Omental fat pad (tissue), 4 donors: ENCODE measurements around the gene HOXC11. TPM values are rescaled to one million over a fixed set of nuclear protein-coding genes. Genes with fewer than 3 reads are reported as not detected.
A peak's percentile ranks its signal among the peaks of the same experiment; 100 is the strongest.

ENCODE experiments used
- ATAC-seq: fragments of 150-250 bp; one replicate; pipeline ENCODE4 v1.9.1; 2016; ENCODE audit warnings: mild to moderate bottlenecking, moderate library complexity; ENCODE audit not compliant: low FRiP score
- DNase-seq: peaks from one replicate; pipeline ENCODE4 v3.0.0-alpha.2; 2019; ENCODE audit warnings: low spot score
- total RNA-seq, 4 donors: library from RNA; depleted of rRNA; stranded (reverse); fragments of >200 nt; gene quantifications; one replicate each; pipeline ENCODE4 v1.1.0, GENCODE V29; 2016
- TF ChIP-seq, protein P1 (sequence below), 3 donors: fragments of 450-650 bp; IDR thresholded peaks; one replicate each; pipeline ENCODE4 v1.5.1; 2016 to 2017; ENCODE audit warnings: antibody characterized with exemption in 3 of 3, mild to moderate bottlenecking in 3 of 3, moderate library complexity in 2 of 3

The HOXC11 gene
- total RNA-seq, 4 donors from 2014 or later, result not detected

DNA sequence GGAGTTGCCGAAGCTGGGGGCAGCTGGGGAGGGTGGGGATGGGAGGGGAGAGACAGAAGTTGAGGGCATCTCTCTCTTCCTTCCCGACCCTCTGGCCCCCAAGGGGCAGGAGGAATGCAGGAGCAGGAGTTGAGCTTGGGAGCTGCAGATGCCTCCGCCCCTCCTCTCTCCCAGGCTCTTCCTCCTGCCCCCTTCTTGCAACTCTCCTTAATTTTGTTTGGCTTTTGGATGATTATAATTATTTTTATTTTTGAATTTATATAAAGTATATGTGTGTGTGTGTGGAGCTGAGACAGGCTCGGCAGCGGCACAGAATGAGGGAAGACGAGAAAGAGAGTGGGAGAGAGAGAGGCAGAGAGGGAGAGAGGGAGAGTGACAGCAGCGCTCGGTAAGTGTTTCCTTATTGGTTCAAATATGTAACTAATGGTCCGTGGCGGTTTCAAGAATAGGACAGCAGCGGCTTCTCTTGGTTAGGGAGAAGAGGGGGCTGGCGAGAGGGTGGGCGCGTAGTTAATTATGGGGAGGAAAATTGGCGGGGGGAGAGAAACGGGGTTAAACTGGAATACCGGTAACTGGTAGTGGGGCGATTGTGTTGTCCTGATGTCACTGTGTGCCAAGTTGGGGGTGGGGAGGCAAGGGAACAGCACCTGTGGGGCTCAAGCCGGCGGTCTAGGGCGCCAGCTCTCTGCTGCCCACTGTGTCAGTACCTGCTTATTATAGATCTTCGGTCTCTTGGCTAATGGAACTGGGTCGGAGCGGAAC is 44.3 kb downstream of the HOXC11 start:
- TF ChIP-seq, protein P1, sequence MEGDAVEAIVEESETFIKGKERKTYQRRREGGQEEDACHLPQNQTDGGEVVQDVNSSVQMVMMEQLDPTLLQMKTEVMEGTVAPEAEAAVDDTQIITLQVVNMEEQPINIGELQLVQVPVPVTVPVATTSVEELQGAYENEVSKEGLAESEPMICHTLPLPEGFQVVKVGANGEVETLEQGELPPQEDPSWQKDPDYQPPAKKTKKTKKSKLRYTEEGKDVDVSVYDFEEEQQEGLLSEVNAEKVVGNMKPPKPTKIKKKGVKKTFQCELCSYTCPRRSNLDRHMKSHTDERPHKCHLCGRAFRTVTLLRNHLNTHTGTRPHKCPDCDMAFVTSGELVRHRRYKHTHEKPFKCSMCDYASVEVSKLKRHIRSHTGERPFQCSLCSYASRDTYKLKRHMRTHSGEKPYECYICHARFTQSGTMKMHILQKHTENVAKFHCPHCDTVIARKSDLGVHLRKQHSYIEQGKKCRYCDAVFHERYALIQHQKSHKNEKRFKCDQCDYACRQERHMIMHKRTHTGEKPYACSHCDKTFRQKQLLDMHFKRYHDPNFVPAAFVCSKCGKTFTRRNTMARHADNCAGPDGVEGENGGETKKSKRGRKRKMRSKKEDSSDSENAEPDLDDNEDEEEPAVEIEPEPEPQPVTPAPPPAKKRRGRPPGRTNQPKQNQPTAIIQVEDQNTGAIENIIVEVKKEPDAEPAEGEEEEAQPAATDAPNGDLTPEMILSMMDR (IDR thresholded peaks at IDR 0.05), result no peak
- no peak for DNase-seq
- peak; percentile 29 for ATAC-seq

DNA sequence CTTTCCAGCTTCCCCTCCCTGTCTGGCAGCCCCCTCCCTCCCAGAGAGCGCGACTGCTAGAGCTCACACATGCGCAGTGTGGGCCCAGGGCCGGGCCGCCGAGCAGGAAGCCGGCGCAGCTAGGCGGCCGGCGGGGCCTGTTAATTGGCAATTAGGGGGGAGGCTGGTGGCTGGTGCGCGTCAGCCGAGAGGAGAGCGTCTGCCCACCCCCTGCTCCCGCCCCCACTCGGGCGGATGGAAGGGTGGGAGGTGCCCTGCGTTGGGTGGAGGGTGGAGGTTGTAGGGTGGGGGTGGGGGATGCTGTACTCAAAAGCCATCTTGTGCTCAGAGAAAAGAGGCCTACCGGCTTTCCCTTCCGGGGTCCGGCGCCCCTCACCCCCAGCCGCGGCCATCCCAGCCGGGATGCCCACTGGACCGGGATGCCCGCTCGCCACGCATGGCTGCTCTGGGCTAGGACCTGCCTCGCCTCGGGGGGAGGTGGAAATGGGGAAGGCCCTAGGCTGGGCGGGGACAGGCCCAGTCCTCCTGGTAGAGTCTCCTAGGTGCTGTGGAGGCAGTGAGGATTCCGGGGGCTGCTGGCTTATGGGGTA is 45.0 kb downstream of the HOXC11 start:
- ATAC-seq, result peak; percentile 82
- DNase-seq, result no peak

DNA sequence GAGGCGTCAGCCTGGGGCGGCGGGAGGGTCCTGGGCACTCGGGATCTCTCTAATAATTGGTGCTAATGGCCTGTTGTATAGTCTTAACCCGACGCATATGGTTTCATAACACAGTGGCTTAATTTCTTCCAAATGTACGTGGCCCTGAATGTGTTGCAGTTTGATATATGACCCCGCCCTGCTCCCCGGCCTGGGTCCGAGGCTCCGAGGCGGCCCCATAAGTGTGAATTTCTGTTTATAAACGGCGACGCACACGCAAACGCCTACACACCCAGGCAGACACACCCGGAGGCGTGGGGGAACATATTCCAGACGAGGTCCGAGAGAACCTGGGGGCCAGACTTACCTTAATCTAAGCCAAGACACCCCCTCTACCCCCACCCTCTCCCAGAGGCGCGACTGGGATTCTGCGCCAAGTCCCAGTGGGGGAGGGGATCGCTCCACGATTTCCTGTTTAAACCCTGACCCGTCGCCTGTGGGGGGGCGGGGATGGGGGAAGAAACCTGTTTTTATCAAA is 45.6 kb downstream of the HOXC11 start:
- no peak for ATAC-seq
- DNase-seq, result no peak
- TF ChIP-seq, protein P1 (IDR thresholded peaks at IDR 0.05), result no peak

More for the DNA sequence above, 45.0 kb downstream of the HOXC11 start:
- TF ChIP-seq, protein P1 (IDR thresholded peaks at IDR 0.05), result no peak

DNA sequence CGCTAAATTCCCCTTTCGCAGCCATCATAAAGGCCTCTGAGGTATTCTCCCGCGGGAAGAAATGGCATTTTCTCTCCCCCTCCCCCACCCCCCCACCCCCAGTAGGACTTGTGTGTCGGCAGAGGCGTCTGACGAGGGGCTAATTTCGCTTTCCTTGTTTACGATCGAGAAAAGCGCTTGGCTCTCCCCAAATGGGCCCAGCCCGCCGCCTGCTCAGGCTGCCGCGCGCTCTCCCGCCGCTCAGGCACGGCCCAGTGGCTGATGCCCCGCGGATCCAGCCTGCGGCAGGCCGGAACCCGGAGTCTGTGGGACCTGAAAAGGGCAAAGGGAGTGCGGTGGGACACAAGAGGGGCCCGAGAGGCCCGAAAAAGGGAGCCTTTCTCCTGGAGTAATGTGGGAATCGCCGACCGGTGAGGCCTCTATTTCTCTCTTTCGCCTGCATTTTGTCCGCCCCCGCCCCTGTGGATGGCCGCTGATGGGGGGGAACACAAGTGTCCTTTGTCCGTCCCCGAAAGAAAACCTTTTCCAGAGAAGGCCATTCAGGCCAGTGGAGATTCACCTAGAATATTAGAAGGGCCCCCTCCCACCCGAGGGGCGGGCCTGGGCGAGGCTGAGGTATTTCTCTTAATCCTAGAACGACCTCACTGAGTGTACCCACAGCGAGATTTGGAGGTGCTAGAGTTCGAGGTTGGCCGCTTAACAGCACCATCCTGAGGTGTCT is 46.3 kb downstream of the HOXC11 start:
- TF ChIP-seq, protein P1 (IDR thresholded peaks at IDR 0.05), result no peak
- ATAC-seq (no peak), DNase-seq (no peak)

DNA sequence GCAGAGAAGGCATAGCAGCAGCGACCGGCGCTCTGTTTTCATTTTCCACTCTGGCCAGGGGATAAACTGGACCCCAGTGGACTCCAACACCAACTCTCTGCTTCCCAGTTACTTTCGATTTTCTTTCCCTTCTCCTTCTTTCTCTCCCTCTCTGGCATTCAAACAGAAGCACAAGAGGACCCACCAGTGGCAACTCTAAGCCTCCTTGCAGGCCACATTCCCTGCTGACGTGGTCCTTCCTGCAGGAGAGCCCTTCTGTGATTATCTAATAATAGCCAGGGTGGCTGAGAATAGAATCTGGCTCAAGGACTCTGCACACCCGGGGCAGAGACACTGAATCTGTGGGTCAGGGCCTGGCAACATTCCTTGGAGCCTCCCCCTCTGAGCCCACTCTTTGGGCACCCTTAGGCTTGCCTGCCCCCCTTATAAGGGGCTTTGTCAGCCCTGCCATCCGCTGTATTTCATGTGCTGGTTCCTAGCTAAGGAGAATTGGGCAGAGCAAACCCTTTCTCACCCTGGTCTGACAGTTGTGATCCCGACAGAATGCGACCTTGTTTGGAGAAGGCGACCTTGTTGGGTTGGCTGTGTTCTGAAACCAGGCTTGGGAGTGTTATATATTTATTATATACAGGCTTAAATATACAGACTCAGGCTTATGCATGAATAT is 47.1 kb downstream of the HOXC11 start:
- no peak for DNase-seq
- ATAC-seq, result no peak
- TF ChIP-seq, protein P1 (IDR thresholded peaks at IDR 0.05), result no peak

DNA sequence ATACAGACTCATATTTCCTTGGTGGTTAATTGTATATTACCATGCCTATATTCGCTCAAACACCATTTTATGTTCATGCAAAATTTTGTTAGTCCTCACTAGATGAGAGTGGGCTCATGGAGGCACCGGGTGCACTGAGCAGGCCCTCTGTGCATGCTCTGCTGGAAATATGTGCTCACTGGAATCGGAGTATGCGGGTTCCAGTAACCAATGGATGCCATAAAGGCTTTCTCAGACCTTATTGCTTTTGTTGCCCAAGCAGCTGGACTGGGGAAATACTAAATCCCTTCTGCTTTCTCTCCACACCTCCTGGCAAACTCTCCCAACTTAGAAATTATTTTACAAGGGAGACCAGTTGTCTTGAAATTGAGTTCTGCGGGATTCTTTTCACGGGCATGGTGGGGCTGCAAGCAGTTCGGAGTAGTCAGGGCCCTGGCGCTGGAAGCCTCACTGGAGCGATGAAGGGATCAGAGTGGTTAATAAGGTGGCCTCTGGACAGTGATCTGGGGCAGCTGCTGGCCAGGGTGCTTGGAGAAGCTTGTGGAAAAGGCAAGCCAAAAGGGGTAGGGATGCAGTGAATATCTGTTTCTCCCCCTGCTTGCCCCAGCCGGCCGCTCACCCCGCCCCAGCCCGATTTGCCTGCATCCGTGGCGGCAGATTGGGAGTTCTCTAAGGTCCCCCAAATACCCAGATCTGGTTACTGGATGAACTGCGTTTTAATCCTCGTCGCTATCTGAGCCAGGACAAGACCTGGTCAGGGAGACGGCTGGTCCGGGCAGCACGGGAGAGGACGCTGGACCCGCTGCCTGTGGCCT is 47.9 kb downstream of the HOXC11 start:
- TF ChIP-seq, protein P1 (IDR thresholded peaks at IDR 0.05), result no peak
- DNase-seq, result no peak
- ATAC-seq, result no peak
